ENCODE data around the gene KCNT1.

Gene KCNT1

GRCh38 chr9:135673941-135674340 is 28.0 kb upstream of the KCNT1 start:
- no peak for DNase-seq

- DNase-seq = no peak
Observed at GRCh38 chr9:135674977-135675376, 27.0 kb upstream of the KCNT1 start.

GRCh38 chr9:135676891-135677290 is 25.1 kb upstream of the KCNT1 start:
- no peak for DNase-seq

GRCh38 chr9:135677641-135678168 is 24.3 kb upstream of the KCNT1 start:
- no peak for DNase-seq

- no peak for DNase-seq
Observed at GRCh38 chr9:135678236-135679017, 23.6 kb upstream of the KCNT1 start.

- no peak for DNase-seq
Observed at GRCh38 chr9:135680056-135680455, 21.9 kb upstream of the KCNT1 start.

GRCh38 chr9:135681161-135681560 is 20.8 kb upstream of the KCNT1 start:
- DNase-seq = no peak

- DNase-seq = no peak
Observed at GRCh38 chr9:135683401-135684034, 18.5 kb upstream of the KCNT1 start.

- no peak for DNase-seq
Observed at GRCh38 chr9:135684691-135685090, 17.3 kb upstream of the KCNT1 start.

GRCh38 chr9:135687216-135687615 is 14.8 kb upstream of the KCNT1 start:
- no peak for DNase-seq

- no peak for DNase-seq
Observed at GRCh38 chr9:135689011-135689410, 13.0 kb upstream of the KCNT1 start.

- no peak for DNase-seq
Observed at GRCh38 chr9:135690836-135691570, 11.0 kb upstream of the KCNT1 start.

GRCh38 chr9:135692410-135692809 is 9.6 kb upstream of the KCNT1 start:
- DNase-seq = no peak

- DNase-seq = no peak
Observed at GRCh38 chr9:135693265-135693664, 8.7 kb upstream of the KCNT1 start.

- DNase-seq = no peak
Observed at GRCh38 chr9:135693771-135694170, 8.2 kb upstream of the KCNT1 start.

- DNase-seq = no peak
Observed at GRCh38 chr9:135694414-135694813, 7.6 kb upstream of the KCNT1 start.

- no peak for DNase-seq
Observed at GRCh38 chr9:135695036-135695435, 6.9 kb upstream of the KCNT1 start.

GRCh38 chr9:135695642-135696041 is 6.3 kb upstream of the KCNT1 start:
- DNase-seq = no peak

- DNase-seq = no peak
Observed at GRCh38 chr9:135696446-135696845, 5.5 kb upstream of the KCNT1 start.

GRCh38 chr9:135697226-135697625 is 4.8 kb upstream of the KCNT1 start:
- DNase-seq = no peak

GRCh38 chr9:135698236-135698635 is 3.7 kb upstream of the KCNT1 start:
- no peak for DNase-seq

GRCh38 chr9:135698767-135699166 is 3.2 kb upstream of the KCNT1 start:
- DNase-seq = no peak

GRCh38 chr9:135699440-135699839 is 2.5 kb upstream of the KCNT1 start, which contains the start of gene SOHLH1:
TSS of gene SOHLH1 (minus strand) at chr9:135699481. CDS start at chr9:135699467, 14 bp downstream.
- no peak for DNase-seq

GRCh38 chr9:135700525-135700924 is 1.5 kb upstream of the KCNT1 start:
- DNase-seq = no peak
